Stimulated activated CD8-positive, alpha-beta memory T cell treated with anti-CD3 and anti-CD28 coated beads, Interleukin-7, amount 100 ng/mL, for 1 hour (primary cell): Measurements from ENCODE around the gene RHOBTB3.

Experiments
- DNase-seq, 2 donors: peaks; one replicate each; pipeline ENCODE4 v3.0.0-alpha.2; 2020; ENCODE audit warnings: low read depth in 2 of 2

RHOBTB3 gene

DNA sequence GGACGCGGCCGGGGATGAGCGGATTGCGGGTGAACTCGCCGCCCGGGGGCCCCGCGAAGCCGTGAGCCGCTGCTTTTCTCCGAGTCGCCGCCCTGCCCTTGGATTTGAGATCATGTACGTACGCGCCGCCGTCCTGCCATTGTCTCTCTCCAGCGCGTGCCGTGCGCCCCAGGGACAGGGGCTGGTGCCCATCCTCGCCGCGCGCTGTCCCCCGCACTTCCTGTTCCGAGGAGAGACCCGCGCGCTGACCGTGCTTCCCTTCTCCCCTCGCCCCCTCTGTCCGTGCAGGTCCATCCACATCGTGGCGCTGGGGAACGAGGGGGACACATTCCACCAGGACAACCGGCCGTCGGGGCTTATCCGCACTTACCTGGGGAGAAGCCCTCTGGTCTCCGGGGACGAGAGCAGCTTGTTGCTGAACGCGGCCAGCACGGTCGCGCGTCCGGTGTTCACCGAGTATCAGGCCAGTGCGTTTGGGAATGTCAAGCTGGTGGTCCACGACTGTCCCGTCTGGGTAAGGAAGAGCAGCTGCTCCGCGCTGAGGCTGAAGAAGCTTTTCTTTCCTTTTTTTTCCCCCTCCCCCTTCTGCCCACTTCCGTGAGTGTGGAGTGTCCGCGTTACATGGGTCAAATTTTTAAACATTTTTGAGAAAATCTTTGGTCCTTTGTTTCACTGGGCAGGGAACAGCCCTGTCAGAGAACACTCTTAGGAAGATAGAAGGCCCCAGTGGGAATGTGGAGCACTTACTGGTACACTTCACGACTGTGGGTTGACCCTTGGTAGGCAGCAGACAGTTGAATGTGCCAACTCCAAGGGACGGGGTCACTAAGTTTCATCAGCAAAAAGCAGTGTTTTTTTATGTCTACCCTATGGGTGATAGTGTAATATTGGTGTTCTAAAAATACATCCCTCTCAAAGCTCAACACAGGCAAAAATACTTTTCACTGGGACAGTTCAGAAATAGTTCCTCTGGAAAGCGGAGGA is 727 bp downstream of the RHOBTB3 start:
- DNase-seq, result peak; percentile 1 to 2

DNA sequence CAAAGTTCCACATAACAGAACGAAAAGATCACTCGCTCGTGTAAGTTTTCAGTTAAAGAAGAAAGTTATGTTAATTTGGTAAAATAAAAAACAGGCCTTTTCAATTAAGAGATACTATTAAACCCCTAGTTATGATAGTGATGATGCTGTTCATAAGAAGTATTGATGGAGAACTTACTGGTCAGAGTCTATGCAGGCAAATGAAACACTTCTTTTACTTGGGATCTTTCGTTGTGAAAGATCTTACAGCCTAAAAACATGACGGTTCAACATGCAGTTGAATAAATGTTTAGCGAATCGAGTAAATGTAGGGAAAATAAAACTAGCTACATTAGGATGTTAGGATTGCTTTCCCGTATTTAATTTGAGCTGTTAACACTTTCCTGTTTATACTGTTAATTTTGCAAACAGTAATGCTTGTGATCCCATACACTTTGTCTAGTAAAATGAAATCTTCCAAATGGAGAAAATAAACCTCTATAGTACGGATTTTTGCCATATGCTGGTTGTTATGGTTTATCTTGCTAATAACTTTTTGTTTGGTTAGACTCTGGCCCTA is 2.0 kb downstream of the RHOBTB3 start:
- DNase-seq, result no peak

DNA sequence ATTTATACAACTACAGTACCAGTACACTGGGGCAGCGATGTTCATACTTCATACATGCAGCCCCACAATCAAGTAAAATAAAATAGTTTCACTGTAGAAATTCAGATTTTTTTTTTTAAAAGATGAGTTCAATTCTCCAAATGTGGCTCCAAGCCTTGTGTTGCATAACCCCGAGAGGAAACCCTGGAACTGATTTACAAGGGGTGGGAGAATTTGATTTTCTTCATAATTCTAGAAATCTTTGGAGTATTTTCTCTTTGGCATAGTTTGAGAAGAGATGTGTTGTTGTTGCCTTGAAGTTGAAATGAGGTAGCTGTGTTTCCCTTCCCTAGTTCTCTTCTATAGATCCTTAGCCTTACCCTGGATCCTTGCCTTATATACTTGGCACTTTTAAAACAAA is 3.1 kb downstream of the RHOBTB3 start:
- no peak for DNase-seq

DNA sequence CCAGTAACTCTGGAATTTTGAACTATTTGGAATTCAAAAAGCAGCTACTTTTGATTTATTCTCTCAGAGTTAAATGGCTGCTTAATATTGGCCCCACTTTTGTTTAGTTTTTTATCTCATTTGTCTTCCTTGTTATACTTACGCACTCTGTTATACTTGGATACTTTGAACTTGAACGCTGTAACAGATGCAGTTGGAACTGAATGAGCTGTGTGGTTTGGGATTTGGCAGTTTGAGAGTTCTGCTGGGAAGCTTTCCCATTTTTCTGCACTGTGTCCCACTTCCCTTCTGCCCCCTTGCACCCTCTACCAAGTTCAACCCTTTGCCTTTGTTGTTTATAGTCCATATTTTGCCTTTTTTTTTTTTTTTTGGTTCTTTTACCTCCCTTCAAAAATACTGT is 3.8 kb downstream of the RHOBTB3 start:
- DNase-seq, result no peak

DNA sequence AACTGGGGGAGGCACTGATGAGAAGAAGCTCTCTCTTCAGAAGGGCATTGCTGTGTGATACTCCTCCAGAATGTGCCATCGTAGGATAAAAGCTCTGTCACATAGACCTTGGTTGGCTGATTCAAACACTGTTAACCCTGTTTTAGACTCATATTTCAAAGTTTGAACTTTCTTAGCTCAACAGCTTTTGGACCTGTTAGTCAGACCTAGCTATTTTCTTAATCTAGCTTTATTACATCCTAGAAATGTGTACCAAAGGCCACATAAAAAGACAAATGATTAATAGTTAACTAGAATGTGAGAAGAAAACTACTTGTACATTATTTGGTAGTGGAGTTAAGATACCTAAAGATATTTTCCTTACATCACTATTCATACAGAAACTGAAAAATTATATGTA is 4.3 kb downstream of the RHOBTB3 start:
- DNase-seq, result no peak

DNA sequence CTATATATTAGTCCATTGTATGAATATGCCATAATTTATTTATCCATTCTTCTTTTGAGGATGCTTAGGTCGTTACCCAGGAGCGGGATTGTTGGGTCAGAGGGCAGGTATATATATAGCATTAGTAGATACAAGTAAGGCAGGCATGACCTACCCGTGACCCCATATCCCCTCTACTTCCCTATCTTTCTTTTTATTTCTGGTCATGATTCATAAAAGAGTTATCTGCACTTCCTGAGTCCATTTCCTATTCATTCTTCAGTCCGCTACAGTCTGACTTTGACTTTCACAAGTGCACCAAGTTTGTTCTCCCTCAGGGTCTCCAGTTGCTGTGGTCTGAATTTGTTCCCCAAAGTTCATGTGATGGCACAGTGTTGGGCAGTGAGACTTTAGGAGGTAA is 6.9 kb downstream of the RHOBTB3 start:
- no peak for DNase-seq

DNA sequence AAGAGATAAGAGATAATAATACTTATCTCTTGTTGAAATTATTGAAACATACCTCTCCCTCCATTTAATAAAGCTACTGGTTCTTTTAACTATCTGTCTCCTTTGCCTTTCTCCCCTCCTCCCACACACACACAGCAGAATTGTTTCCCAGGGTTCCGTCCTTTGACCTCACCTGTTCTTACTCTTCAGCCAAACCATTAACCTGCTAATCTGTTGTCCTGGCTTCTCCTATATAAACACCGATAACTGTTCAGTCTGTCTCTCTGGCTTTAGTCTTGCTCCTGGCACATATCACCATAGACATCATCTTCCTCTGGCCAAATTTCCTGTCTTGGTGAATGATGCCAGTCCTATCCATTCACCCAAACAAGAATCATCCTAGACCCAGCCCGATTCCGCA is 7.7 kb downstream of the RHOBTB3 start:
- no peak for DNase-seq

DNA sequence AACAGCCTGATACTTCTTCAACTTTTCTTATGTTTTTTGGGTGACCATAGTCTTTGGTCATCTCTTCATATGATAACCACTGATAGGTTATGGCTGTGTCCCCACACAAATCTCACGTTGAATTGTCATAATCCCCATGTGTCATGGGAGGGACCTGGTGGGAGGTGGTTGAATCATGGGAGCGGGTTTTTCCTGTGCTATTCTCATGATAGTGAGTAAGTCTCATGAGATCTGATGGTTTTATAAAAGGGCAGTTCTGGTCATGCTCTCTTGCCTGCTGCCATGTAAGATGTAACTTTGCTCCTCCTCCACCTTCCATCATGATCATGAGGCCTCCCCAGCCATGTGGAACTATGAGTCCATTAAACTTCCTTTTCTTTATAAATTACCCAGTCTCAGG is 8.7 kb downstream of the RHOBTB3 start:
- DNase-seq, result no peak

DNA sequence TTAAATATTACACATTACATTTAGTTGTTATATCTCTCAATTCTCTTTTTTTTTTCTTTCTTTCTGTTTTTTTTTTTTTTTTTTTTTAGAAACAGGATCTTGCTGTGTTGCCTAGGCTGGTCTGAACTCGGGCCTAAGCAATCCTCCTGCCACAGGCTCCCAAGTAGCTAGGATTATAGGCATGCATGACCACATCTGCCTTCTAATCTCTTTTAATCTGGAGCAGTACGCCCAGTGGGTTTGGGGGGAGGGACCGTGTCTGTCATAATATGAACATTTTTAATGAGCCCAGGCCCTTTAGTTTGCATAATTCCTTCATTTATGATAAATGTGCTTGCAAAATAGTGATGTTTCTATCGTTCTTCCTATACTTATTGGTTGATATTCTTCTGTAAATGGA is 10.3 kb downstream of the RHOBTB3 start:
- DNase-seq, result no peak

DNA sequence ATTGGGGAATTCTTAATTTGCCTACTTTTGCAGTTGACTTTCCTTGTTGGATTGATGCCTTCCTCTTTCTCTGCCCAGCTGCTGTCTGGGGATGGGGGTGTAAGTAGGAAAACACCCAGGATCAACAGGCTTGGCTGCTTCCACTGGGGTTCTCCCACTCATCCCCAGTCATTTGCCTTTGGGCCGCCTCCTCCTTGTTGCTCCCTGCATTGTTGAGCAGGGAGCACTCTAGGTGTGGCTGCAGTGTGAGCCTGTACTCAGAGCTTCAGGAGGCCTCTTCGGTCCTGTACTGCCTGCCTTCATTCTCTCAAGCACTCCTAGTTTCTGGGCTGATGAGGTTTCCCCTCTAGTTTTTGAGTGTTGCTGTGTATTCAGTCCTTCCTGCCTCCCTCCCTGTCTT is 12.1 kb downstream of the RHOBTB3 start:
- DNase-seq, result no peak

DNA sequence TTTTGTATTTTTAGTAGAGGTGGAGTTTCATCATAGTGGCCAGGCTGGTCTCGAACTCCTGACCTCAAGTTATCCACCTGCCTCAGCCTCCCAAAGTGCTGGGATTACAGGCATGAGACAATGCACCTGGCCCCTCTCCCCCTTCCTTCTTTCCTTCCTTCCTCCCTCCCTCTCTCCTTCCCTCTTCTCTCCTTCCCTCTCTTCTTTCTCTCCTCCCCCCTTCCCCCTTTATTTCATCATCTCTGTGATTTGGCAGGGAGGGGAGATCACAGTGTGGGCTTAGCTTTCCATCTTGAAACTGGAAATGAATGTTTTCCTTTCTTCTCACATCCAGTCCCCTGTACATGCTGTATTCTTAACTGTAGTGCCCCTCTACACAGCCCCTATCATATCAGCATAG is 12.7 kb downstream of the RHOBTB3 start:
- DNase-seq, result no peak

DNA sequence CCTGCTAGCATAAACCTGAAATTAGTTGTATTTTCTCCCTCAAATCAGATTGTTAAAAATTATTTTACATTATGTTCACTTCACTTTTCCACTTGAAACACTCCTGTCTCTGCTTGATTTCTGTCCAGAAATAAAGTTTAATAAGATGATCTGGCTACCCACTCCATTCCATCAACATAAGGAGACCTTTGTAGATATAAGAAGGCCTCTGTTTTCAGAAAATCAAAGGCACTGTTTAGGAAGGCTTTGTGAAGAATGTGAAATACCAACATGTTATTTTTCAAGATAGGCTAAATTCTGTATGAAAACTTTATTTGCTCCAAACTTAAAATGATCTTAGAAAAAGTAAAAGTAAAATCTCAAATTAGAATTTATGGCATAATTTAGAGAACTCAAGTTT is 15.1 kb downstream of the RHOBTB3 start:
- no peak for DNase-seq

DNA sequence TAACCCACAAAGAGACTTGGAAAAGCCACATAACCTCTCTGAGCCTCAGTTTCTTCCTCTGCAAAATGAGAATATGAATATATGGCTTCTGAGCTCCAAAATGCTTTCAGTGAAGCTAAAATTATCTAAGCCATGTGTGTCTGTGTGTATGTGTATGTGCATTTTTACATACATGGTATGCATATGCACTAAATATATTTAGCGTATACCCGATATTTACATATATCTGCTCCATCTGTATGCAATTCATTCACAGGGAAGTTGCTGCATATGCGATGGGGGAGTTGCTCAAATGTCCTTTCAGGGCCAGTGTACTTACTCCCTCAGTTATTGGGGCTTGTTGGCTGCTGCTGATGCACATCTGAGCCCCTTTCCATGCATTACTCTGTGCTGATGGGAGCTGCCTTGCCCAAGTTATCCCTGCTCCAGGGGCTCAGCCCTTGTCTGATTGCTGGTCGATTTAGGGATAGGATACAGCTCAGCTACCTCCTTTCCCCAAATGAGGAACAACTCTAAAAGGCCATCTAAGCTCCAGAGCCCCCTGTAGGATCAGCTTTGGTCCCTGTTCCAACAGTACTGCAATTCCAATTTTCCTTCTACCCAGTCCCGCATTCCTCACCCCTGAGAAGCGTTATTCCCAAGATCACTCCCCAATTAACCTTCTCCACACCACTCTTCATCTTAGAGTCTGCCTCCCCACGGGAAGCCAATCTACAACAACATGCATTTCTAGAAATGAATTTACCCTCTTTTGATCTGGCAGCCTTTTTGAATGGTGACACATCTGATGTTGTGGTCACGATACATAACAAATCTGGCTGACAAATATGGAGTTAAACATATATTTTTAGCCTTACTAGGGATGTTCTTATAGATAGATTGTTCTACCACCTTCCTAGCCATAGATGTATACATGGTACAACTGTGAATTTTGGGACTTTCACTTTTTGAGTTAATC is 15.9 kb downstream of the RHOBTB3 start:
- no peak for DNase-seq

DNA sequence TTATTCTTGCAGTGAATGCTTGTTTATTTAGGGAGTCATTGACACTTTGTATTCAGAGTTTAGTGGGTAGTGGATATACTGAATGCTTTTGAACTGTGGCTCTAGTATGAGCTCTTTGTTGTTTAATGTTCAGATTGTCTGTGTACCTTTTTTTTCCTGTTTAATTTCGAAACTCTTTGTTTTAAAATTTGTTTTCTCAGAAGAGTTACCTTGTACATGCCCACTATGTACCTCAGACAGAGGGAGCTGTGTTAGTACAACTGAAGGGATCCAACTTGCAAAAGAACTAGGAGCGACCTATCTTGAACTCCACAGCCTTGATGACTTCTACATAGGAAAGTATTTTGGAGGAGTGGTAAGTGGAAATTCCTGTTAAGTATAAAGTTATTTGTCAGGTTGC is 17.0 kb downstream of the RHOBTB3 start:
- DNase-seq, result no peak

DNA sequence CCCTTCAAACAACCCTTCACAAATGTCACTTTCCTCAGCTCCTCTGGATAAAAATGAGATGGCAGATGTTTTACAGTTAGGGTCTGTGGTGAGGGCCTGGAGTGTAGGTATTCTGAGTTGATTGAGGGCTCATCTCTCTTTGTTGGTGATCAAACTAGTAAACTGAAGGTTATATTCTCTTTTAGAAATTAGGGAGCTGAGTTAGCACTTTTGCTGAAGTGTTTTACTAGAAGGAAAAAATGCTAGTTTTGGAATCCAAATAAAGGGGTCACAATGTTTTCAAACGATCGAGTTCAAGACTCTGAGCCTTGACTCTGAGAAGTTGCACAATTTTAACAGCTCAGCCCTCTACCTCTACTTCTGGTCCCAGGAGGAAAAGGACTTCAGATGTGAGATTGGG is 23.4 kb downstream of the RHOBTB3 start:
- DNase-seq, result no peak

DNA sequence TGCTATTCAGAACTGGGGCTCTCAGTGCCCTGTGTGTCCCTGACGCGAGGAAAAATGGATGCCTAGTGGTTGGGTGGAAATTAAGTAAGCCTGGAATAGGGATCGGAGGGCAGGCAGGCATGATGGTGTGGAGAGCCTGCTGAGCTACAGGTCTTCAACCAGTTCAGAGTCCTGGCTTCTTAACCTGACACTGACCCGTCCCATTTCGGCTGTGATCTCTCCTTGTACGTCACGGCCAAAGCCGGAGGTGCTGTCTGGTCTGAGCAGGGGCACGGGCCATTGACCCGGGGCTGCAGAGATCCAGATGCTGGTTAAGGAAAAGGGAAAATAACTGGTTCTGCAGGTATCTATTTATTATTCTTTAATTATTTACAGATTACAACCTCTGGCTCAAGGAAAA is 27.9 kb downstream of the RHOBTB3 start:
- DNase-seq, result no peak

DNA sequence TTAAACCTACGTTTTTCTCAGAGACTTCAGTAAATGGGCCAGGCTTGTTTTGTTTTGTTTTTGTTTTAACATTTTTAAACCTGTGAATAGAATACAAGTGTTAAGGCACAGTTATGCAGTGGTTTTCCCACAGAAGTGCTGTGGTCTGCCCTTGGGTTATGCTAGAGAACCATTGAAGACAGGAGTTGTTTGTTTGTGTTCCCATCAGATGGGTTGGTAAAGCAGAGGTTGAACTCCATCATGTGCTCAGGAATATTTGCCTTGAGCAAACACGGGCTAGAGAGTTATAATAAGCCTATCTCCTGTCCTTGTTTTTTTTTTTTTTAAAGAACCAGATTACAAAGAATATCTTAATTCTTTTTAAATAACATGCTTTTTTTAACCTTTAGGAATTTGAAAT is 28.5 kb downstream of the RHOBTB3 start:
- DNase-seq, result no peak

DNA sequence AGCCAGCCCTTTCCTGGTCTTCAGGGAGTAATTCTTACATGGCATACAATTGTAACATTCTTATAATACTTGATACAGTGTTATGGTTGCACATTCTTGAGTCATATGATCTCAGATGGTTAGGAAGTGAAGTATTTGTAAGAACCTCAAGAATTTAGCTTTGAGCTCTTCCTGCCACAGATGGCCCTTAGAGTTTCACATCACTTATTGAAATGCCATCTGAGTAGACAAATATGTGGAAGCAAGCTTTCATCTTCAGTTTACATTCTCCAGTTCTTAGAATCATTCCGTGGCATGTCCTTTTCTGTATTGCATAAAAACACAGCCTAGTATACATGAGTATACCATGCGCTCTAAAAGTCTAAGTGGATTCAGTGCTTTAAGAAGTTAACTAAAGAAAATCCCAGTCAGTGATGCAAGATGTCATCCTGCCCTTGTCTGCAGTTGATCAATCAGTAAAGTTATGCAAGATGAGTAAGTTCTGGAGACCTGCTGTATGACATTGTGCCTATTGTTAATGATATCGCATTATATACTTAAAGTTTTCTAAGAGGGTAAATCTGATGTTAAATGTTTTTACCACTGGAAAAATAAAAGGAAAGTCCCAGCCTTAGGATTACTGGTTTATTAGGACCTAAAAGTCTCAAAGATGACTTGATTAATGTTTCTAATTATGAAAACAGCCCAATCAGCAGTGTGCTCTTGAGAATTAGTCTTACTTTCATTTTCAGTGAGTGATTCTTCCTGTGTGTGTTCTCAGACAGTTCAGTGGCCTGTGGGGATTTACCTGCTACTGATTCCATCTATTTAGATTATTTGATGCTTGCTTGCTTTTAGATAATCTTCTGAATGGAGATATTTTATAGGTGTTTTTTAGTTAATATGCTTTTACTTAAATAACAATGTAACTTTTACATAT is 29.4 kb downstream of the RHOBTB3 start:
- DNase-seq, result no peak

DNA sequence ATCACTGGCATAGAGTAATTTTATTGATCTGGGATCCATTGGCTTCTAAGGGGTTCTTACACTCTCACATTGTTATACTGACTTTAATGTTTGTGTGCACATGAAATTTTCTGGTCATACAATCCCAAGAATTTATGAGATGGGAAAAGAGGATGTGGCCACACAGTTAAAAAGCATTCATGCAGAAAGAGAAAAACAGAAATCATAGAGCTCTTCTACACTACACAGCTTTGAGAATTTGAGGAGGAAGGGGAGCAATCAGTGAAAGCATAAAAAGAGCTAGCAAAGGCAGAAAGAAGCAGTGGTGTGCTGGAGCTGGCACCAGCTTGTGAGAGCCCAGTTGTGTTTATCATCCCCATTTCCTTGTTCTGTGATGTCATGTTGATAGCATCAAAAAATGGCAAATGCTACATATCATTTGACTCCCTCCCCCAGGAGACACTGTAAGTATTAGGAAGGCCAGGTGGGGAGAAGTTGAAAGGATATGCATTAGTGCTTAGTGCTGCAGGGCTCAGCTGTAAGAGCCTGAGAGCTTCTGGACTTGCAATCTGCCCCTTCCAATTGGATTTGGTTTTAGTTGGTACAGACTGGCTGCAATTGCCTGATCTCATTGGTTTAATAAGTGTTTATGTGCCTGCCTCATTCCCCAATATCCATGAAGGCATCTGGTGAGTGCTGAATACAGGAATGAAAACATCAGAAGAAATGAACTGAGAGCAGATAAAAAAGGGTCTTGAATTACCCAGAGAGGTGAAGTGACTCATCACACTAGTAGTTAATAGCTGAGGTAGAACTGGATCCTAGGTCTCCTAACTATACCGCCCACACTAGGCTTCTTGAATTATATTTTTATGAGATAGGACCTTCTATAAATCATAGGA is 30.9 kb downstream of the RHOBTB3 start:
- DNase-seq, result no peak

DNA sequence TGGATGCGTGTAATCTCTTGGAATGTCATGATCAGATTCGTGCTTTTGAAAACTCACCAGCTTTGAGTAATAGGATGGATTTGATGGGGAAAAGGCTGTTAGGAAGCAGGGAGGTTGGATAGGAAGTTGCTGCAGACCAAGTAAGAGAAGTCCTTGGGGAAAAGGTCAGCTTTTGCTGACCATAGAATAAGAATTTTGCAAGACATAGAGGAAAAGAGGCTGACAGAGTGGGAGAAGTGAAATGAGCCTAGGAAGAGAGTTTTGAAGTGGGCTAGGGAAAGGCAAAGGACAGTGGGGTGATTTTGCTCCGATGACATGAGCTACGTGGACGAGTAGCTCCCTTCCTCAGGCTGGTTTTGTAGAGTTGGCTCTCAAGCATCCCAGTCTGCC is 31.5 kb downstream of the RHOBTB3 start:
- DNase-seq, result no peak
